ENCODE data around the gene TWSG1.
A peak's percentile ranks its signal among the peaks of the same experiment; 100 is the strongest.
"Not testable (repeated sequence)": the region's sequence is repeated elsewhere in the genome, so short reads cannot be mapped to it uniquely, and the experiment has no call there.

The TWSG1 gene

GRCh38 chr18:9334973-9335696 lies 562 bp downstream of the TWSG1 start:
- peak; percentile 4 to 21 for DNase-seq (ENCODE audit: low read depth in 2 of 2)

DNA sequence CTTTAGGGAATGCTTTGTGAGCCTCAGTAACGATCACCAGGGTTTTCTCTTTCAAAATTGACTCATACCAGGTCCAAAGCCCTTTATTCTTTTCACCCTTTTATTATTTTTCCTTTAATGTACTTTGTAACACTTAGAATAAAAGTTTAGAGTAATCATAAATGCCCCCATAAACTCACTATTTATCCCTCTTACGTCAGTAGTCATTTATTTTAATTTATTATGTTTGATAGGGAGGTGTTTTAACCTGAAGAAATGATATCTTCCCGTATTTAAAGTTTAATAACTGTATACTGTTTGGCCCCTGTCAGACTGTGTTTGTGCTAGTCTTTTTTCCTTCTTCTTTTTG lies 1.1 kb downstream of the TWSG1 start:
- no peak for DNase-seq (ENCODE audit: low read depth in 2 of 2)

DNA sequence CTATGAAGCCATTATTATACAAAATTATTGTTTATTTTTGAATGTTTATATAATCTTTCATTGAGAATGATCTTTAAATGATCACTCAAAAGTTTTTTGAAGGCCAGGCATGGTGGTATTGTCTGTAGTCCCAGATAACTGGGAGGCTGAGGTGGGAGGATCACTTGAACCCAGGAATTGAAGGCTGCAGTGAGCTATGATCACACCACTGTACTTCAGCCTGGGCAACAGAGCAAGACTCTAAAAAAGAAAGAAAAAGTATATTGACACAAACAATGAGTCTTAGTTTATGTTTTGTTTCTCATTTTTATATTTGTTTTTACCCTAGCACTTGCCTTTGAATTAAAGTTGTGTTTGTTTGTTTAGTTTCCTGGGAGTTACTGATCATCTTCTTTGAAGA lies 2.3 kb downstream of the TWSG1 start:
- DNase-seq (ENCODE audit: low read depth in 2 of 2), result no peak

DNA sequence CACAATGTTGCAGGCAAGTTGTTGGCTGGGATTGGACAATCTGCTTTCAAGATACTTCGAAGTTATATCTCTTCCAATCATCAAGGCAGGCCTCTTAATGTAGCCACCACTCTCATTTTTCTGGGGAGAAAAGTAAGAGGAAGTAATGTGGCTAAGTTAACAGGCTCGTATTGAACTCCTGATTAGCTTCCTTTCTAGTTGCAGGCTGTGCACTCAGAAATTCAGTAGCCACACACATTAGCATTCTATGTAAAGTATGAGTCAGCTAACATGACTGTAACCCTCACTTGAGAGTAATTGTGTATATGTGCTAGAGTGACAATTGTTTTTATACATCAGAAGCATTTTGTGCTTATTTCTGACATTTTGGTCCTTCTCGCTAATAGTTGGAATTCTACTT lies 3.3 kb downstream of the TWSG1 start:
- DNase-seq (ENCODE audit: low read depth in 2 of 2), result no peak

DNA sequence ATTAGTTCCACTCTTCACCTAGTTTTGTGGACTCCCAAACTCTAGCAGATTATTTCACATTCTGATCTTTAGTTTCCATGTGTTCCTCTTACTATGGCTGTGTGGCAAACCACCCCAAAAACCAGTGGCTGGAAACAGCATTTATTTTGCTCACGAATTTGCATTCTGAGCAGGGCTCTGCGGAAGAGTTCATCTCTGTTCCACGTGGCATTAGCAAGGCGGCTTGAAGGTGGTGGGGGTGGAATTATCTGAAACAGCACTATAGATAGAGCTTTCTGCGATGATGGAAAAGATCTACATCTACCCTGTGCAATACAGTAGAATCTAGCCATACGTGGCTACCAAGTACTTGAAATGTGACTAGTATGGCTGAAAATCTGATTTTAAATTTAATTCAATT lies 5.9 kb downstream of the TWSG1 start:
- no peak for DNase-seq (ENCODE audit: low read depth in 2 of 2)

GRCh38 chr18:9343577-9343976 lies 9.0 kb downstream of the TWSG1 start:
- no peak for DNase-seq (ENCODE audit: low read depth in 2 of 2)

GRCh38 chr18:9346775-9347174 lies 12.2 kb downstream of the TWSG1 start:
- DNase-seq (ENCODE audit: low read depth in 2 of 2), result no peak

DNA sequence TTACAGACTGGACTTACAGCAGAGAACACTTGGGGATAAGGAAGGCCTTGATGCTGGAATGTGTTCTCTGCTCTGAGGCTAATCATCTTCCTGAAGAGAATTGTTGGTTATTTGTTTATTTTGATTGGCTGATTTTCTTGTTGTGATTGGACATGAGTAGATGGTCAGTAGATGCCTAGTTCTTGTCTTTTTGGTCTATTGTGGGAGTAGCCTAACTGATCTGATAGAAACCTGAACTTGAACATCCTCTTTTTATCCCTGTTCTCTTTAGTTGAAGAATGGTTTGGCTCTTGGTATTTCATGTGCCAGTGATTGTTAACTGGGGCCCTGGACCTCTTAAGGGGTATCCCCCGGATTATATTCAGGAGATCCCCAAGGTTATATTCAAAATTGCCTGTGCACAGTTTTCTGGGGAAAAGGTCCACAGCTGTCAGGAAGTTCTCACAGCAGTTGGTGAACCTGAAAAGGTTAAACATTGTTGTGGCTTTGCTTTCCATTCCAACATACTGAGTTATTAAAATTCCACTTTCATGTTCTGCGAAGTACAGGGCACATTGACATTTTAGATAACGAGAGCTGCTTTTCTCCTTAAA lies 13.6 kb downstream of the TWSG1 start:
- DNase-seq (ENCODE audit: low read depth in 2 of 2), result no peak

- DNase-seq (ENCODE audit: low read depth in 2 of 2), result no peak
Observed at GRCh38 chr18:9348766-9349165, 14.2 kb downstream of the TWSG1 start.

- DNase-seq (ENCODE audit: low read depth in 2 of 2), result no peak
Observed at GRCh38 chr18:9353596-9353995, 19.0 kb downstream of the TWSG1 start.

DNA sequence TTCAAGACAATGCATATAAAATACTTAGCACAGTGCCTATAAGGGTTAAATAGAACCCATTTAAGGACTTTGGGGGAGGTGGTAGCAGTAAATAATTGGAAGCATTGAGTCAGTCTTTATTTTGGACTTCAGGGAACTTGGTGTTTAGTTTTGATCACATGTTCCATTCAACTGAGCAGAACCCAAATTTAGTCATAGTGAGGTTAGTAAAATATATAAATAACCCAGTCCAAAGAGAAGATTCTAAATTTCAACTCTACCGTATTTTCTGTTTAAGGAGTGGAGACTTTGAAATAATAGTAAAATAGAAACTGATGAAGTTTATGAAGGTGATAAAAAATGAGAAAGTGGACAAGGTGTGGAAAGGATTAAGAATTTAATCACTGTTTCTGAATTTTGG lies 19.7 kb downstream of the TWSG1 start:
- DNase-seq (ENCODE audit: low read depth in 2 of 2), result no peak

- no peak for DNase-seq (ENCODE audit: low read depth in 2 of 2)
Observed at GRCh38 chr18:9356976-9357375, 22.4 kb downstream of the TWSG1 start.

- DNase-seq (ENCODE audit: low read depth in 2 of 2), result no peak
Observed at GRCh38 chr18:9359796-9360195, 25.2 kb downstream of the TWSG1 start.

DNA sequence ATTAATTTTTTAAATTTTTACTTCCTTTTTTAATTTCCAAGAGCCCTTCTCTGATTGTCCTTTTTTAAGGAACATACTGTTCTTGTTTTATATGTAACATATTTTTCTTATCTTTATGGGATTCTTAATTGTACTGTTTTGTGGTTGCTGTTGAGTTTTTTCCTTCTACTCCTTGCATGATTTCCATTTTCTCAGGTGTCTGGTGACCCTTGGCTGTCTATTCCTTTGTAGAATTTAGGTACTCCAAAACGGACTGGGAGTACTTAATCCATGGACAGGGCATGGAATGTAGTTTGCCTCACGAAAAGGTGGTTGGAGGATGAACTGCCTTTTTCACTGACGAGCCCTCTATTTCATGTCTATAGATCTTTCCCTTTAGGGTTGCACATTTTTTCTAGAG lies 26.6 kb downstream of the TWSG1 start:
- no peak for DNase-seq (ENCODE audit: low read depth in 2 of 2)

- no peak for DNase-seq (ENCODE audit: low read depth in 2 of 2)
Observed at GRCh38 chr18:9362869-9363268, 28.3 kb downstream of the TWSG1 start.

- DNase-seq (ENCODE audit: low read depth in 2 of 2), result no peak
Observed at GRCh38 chr18:9364242-9364641, 29.7 kb downstream of the TWSG1 start.

- DNase-seq (ENCODE audit: low read depth in 2 of 2), result no peak
Observed at GRCh38 chr18:9365406-9365805, 30.8 kb downstream of the TWSG1 start.

DNA sequence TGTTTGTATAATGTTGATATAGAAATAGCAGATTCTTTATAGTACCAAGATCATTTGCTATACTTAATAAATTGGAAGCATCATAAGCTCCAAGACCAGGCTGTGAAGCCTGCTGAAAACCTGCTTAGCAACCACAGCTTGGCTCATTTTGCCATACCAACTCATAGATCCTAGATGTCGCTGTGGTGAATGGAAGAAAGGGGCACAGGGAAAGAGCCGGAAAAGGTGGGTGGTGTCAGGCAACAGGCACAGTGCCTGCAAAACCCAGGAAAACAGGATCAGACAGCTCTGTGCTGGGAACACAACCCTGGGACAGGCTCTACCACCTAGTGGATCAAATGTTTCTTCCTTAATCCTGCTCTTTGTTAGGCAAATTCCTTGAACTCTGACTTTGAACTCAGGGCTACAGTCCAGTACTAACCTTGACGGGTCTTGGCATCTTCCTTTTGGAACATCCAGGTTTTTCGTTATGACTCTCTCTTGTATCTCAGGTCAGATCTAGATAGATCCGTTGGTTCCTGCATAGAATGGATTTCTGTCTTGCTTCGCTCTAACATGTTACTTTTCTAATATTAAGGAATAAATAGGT lies 31.6 kb downstream of the TWSG1 start:
- no peak for DNase-seq (ENCODE audit: low read depth in 2 of 2)

DNA sequence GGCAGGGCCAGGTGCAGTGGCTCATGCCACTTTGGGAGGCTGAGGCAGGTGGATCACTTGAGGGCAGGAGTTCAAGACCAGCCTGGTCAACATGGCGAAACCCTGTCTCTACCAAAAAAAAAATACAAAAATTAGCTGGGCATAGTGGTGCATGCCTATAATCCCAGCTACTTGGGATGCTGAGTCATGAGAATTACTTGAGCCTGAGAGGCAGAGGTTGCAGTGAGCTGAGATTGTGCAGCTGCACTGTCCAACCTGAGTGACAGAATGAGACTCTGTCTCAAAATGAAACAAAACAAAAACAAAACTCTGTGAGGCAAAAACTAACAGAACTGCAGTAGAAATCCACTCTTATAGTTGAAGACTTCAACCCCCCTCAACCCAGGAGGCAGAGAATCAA lies 38.7 kb downstream of the TWSG1 start:
- not testable (repeated sequence) for DNase-seq (ENCODE audit: low read depth in 2 of 2)

DNA sequence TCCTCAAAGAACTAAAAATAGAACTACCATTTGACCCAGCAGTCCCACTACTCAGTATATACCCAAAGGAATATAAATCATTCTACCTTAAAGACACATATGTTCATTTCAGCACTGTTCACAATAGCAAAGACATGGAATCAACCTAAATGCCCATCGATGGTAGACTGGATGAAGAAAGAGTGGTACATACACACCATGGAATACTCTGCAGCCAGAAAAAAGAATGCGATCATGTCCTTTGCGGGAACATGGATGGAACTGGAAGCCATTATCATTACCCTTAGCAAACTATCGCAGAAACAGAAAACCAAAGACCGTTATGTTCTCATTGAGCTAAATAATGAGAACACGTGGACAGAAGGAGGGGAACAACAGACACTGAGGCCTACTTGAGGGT lies 44.5 kb downstream of the TWSG1 start:
- no peak for DNase-seq (ENCODE audit: low read depth in 2 of 2)

- no peak for DNase-seq (ENCODE audit: low read depth in 2 of 2)
Observed at GRCh38 chr18:9380101-9380500, 45.5 kb downstream of the TWSG1 start.

DNA sequence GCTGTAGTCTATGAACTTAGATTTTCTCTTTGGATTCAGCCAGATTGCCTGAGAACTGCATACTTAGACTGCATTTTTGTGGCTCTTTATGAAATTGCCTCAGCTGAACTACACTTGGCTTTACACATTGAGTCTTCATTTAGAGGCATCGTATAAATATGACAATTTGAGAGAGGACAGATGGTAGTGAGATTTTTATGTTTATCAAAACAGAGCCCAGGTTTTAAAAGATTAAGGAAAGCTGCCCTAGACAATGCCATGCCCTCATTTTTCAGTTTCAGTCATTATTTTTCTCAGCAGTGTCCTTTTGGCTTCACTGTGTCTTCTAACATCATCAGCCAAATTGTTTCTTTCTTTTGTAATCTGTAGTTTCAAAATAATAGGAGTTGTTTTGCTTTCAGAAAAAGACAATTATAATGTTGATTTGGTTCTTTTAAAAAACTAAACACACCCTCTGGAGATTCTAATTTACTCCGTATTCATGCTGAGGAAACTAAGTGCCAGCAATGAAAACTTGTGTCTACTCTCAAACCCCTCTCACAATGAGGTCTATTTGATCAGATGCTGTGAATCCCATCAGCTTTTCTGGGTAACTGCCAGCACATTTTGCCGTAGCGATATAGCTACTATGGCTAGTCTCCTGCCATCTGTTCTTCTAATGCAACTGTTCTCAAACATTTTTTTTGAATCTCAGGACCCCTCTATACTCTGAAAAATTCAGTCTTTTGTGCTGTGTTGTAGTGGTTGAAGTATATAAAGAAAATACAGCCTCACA lies 46.2 kb downstream of the TWSG1 start:
- no peak for DNase-seq (ENCODE audit: low read depth in 2 of 2)

- no peak for DNase-seq (ENCODE audit: low read depth in 2 of 2)
Observed at GRCh38 chr18:9386879-9387278, 52.3 kb downstream of the TWSG1 start.
